MM.1S (cell line): ENCODE measurements around the gene REG4.
"Not testable (repeated sequence)": the region's sequence is repeated elsewhere in the genome, so short reads cannot be mapped to it uniquely, and the experiment has no call there.

Source experiments
- DNase-seq: peaks from one replicate; pipeline ENCODE4 v3.0.0-alpha.2; 2015
- H2AFZ ChIP-seq: fragments of 300-600 bp; sonication (generic); 2 replicates; pipeline ENCODE4 v1.6.0; 2016; ENCODE audit warnings: antibody characterized with exemption, low read length
- H3F3A ChIP-seq: fragments of 300-600 bp; sonication (generic); 2 replicates; pipeline ENCODE4 v1.6.1; 2016; ENCODE audit warnings: mild to moderate bottlenecking, antibody characterized with exemption, low read length, moderate library complexity, mixed read lengths; ENCODE audit not compliant: insufficient read depth
- H3K27ac ChIP-seq: fragments of 300-600 bp; sonication (generic); 2 replicates; pipeline ENCODE4 v1.5.1; 2016; ENCODE audit warnings: mild to moderate bottlenecking, low read length
- H3K27me3 ChIP-seq: fragments of 300-600 bp; sonication (generic); replicated peaks from 2 replicates; pipeline ENCODE4 v1.6.0; 2016; ENCODE audit warnings: low read length; ENCODE audit not compliant: insufficient read depth
- H3K36me3 ChIP-seq: fragments of 300-600 bp; sonication (generic); replicated peaks from 2 replicates; pipeline ENCODE4 v1.6.1; 2016; ENCODE audit warnings: mild to moderate bottlenecking, low read length, mixed read lengths; ENCODE audit not compliant: insufficient read depth
- H3K4me1 ChIP-seq: fragments of 300-600 bp; sonication (generic); 2 replicates; pipeline ENCODE4 v1.6.1; 2016; ENCODE audit warnings: low read length, mixed read lengths
- H3K4me2 ChIP-seq: fragments of 300-600 bp; sonication (generic); 2 replicates; pipeline ENCODE4 v1.6.0; 2016; ENCODE audit warnings: low read depth, low read length
- H3K4me3 ChIP-seq: fragments of 300-600 bp; sonication (generic); 2 replicates; pipeline ENCODE4 v1.5.1; 2016; ENCODE audit warnings: low read length, mixed read lengths
- H3K79me2 ChIP-seq: fragments of 300-600 bp; sonication (generic); 2 replicates; pipeline ENCODE4 v1.6.1; 2016; ENCODE audit warnings: mixed run types, low read length, mixed read lengths
- H3K9ac ChIP-seq: fragments of 300-600 bp; sonication (generic); 2 replicates; pipeline ENCODE4 v1.6.1; 2016; ENCODE audit warnings: low read length, mixed read lengths
- H3K9me2 ChIP-seq: fragments of 300-600 bp; sonication (generic); replicated peaks from 2 replicates; pipeline ENCODE4 v1.6.1; 2016; ENCODE audit warnings: mild to moderate bottlenecking, low read length, mixed read lengths; ENCODE audit not compliant: insufficient read depth
- H3K9me3 ChIP-seq: fragments of 300-600 bp; sonication (generic); replicated peaks from 2 replicates; pipeline ENCODE4 v1.6.1; 2016; ENCODE audit warnings: mild to moderate bottlenecking, low read length, mixed read lengths; ENCODE audit not compliant: insufficient read depth
- H4K20me1 ChIP-seq: fragments of 300-600 bp; sonication (generic); 2 replicates; pipeline ENCODE4 v1.6.1; 2016; ENCODE audit warnings: mild to moderate bottlenecking, low read length, moderate library complexity, mixed read lengths; ENCODE audit not compliant: insufficient read depth
- EZH2 ChIP-seq: fragments of 300-600 bp; sonication (generic); optimal IDR thresholded peaks from 2 replicates; pipeline ENCODE3; 2017; ENCODE audit warnings: low read depth, mild to moderate bottlenecking, antibody characterized with exemption, low read length, mixed read lengths
- EZH2phosphoT487 ChIP-seq: fragments of 300-600 bp; sonication (generic); IDR thresholded peaks from 2 replicates; pipeline ENCODE4 v1.6.1; 2018; ENCODE audit warnings: antibody characterized with exemption, low read length
- TF ChIP-seq, protein P1 (sequence below): fragments of 300-600 bp; sonication (generic); IDR thresholded peaks from 2 replicates; pipeline ENCODE4 v1.5.1; 2016; ENCODE audit warnings: antibody characterized with exemption, low read length, mixed read lengths

The REG4 gene

DNA sequence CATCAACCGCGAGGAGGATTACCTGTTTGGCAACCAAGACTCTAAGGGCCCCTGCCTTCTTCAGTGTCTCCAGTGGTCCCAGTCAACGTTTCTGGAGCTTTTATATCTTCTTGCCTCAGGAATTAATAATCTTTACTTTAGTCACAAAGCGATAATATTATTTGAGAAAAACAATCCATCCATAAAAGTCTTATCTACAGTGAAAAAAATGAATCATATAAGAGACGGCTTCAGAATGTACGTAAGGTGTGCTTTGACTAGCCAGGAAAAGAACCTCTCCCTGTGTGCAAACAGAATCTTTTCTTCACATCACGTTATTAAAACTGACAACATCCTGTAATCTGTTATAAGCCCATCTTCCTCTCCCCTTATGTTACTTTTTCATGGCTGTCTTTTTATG lies at the start of gene REG4:
REG4 (minus strand) TSS at position 74 of the 400 bp plus-strand sequence. CDS start 2,691 bp downstream, outside the sequence.
- no peaks in the 10 kb centered on the region for H3F3A ChIP-seq
- H3K27me3 ChIP-seq, result no peaks in the 10 kb centered on the region
- no peaks in the 10 kb centered on the region for H3K79me2 ChIP-seq
- no peak within 1 kb of the TSS for H3K27ac ChIP-seq
- no peaks in the 10 kb centered on the region for H3K9me2 ChIP-seq
- H3K9ac ChIP-seq, result no peak within 1 kb of the TSS
- no peak within 1 kb of the TSS for H2AFZ ChIP-seq
- DNase-seq, result no peak
- no peaks in the 10 kb centered on the region for H3K36me3 ChIP-seq
- 0 out of 2 replicates have a peak, but pooled peaks cover 4% of the 10 kb centered on the region for H3K4me1 ChIP-seq
- no peaks in the 10 kb centered on the region for H3K9me3 ChIP-seq
- no peak within 1 kb of the TSS for H3K4me3 ChIP-seq
- no peak within 1 kb of the TSS for H3K4me2 ChIP-seq
- H4K20me1 ChIP-seq, result no peaks in the 10 kb centered on the region
- TF ChIP-seq EZH2phosphoT487 (no peak), EZH2 (no peak)
- TF ChIP-seq, protein P1, sequence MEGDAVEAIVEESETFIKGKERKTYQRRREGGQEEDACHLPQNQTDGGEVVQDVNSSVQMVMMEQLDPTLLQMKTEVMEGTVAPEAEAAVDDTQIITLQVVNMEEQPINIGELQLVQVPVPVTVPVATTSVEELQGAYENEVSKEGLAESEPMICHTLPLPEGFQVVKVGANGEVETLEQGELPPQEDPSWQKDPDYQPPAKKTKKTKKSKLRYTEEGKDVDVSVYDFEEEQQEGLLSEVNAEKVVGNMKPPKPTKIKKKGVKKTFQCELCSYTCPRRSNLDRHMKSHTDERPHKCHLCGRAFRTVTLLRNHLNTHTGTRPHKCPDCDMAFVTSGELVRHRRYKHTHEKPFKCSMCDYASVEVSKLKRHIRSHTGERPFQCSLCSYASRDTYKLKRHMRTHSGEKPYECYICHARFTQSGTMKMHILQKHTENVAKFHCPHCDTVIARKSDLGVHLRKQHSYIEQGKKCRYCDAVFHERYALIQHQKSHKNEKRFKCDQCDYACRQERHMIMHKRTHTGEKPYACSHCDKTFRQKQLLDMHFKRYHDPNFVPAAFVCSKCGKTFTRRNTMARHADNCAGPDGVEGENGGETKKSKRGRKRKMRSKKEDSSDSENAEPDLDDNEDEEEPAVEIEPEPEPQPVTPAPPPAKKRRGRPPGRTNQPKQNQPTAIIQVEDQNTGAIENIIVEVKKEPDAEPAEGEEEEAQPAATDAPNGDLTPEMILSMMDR, result no peak

DNA sequence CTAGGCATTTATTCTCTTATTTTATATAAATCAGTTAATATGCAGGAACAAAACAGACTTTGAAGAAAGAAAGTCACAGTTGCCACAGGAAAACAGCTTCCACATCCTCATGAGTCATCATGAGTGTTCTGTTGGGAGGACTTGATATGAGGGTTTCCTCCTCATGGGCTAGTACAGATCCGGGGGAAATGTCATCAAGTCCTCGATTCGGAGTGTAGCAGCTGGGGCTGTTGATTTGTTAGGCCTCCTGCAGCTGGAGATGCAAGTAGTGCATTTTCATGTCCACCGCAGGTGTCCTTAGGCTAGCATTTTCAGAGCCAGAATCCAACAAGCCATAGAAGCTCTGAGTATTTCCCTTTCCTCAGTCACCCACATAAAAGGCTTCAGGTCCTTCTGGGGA lies 48.4 kb upstream of the REG4 start:
- TF ChIP-seq EZH2 (no peak), EZH2phosphoT487 (no peak)
- TF ChIP-seq, protein P1, result no peak
- Histone ChIP-seq H3K9ac (no peak overlapping the region), H3K4me1 (no peaks in the 10 kb centered on the region), H3K9me3 (no peaks in the 10 kb centered on the region), H2AFZ (no peak overlapping the region), H4K20me1 (no peaks in the 10 kb centered on the region), H3K4me3 (no peak overlapping the region), H3K79me2 (no peaks in the 10 kb centered on the region), H3K36me3 (no peaks in the 10 kb centered on the region), H3K27ac (peak overlapping the region; percentile 25; the same call in 1 of the 2 replicates), H3K9me2 (no peaks in the 10 kb centered on the region), H3F3A (no peaks in the 10 kb centered on the region), H3K4me2 (no peak overlapping the region), H3K27me3 (no peaks in the 10 kb centered on the region)
- DNase-seq, result peak; percentile 69

DNA sequence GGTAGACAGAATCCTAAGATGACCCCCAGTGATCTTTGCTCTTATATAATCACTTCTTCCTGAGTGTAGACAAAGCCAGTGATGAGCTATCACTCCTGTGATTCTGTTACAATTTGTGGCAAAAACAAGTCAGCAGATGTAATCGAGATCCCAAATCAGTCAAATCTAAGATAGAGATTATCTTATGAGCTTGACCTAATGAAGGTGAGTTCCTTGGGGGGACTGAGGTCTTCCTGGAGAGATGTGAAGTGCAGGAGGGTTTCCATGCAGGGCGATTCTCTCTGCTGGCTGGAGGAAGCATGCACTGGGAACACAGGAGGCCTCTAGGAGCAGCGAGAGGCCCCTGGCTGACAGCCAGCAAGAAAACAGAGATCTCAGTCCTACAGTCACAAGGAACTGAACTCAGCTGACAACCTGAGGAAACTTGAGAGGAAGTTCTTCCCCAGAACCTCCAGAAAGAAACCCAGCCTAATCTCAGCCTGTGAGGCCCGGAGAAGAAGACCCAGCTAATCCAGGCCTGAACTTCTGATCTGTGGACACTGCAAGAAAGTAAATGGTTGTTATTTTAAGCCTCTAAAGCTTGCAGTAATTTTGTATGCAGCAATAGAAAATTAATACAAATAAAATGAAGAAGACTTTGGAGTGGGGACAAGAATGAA lies 47.4 kb upstream of the REG4 start:
- not testable (repeated sequence) for H3K9me3 ChIP-seq, H3K4me1 ChIP-seq, H3K4me2 ChIP-seq, DNase-seq, H3K9ac ChIP-seq, H3K4me3 ChIP-seq, H4K20me1 ChIP-seq, H3K36me3 ChIP-seq, H2AFZ ChIP-seq, H3K27me3 ChIP-seq, H3K79me2 ChIP-seq, H3K27ac ChIP-seq, H3F3A ChIP-seq, H3K9me2 ChIP-seq

DNA sequence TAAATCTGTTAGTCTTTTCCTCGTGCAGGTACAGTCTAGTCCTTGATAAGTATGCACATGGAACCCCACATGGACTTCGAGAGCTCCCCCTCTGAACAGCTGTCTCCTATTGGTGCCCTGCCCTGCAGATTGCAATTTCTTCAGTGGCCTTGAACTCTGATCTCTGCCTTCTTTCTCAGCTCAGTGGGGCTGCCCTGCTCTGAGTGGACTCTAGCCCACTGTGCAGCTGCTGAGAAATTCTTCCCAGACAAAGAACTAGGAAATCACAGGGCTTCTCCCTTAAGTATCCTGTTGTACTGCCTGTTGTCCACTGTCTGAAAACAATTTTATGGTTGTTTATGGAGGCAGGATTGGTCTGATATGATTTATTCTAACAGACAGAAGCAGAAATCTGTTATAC lies 46.9 kb upstream of the REG4 start:
- Histone ChIP-seq H3K4me2 (no peak overlapping the region), H3K4me1 (no peaks in the 10 kb centered on the region), H3F3A (no peaks in the 10 kb centered on the region), H3K27ac (no peak overlapping the region), H2AFZ (no peak overlapping the region), H4K20me1 (no peaks in the 10 kb centered on the region), H3K9me3 (no peaks in the 10 kb centered on the region), H3K9me2 (no peaks in the 10 kb centered on the region), H3K36me3 (no peaks in the 10 kb centered on the region), H3K27me3 (no peaks in the 10 kb centered on the region), H3K9ac (no peak overlapping the region), H3K4me3 (no peak overlapping the region), H3K79me2 (no peaks in the 10 kb centered on the region)
- TF ChIP-seq EZH2, result no peak
- TF ChIP-seq, protein P1, result no peak
- no peak for DNase-seq
